HG03097 (cell line): ENCODE results near the gene DENND6B.

ENCODE experiments used
- ATAC-seq: cut with Tn5 transposase; IDR thresholded peaks from one replicate; pipeline ENCODE4 v1.9.1; 2021; ENCODE audit not compliant: unreplicated experiment, low FRiP score

DENND6B gene

DNA sequence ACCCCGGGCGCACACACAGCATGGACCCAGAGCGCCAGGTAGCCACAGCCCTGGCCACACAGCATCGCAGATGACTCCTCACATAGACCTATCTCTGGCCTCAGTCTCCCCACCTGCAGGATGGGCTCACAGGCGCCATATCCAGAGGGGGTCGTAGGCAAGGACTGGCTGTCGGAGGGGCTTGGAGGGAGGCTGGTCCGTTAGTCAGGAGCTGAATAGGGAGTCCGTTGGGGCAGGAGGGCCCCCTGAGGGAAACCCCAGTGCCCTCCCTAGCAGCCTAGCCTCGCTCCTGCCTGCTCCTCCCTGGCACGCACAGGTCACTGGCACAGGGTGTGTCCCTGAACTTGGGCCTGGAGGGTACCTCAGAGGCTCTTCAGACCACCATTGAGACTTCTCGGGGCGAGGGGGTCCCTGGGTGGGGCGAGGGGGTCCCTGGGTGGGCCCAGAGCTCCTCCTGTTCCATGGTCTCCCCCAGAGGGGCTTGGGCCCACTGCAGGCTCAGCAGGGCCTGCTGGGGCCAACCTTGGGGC is 21.4 kb downstream of the DENND6B start:
- no peak for ATAC-seq

GRCh38 chr22:50304528-50305392 is 22.1 kb downstream of the DENND6B start:
- no peak for ATAC-seq

- no peak for ATAC-seq
Measured at GRCh38 chr22:50303848-50304527, 22.8 kb downstream of the DENND6B start.

DNA sequence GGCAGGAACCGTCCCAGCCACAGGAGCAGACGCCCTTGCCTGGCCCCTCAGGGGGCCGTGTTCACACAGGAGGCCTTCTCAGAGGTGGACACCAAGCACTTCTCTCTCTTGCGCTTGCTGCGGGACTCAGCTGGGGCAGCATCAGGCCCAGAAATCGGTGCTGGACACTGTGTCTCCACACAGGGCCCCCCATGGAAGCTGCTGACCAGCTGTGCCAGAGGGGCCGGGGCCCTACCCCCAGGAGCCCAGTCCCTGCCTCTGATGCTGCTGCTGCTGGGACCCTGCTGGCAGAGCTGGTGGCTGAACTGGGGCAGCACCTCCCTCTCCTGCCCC is 23.3 kb downstream of the DENND6B start:
- ATAC-seq, result no peak

GRCh38 chr22:50302564-50302963 is 24.2 kb downstream of the DENND6B start:
- no peak for ATAC-seq

- no peak for ATAC-seq
Measured at GRCh38 chr22:50302041-50302541, 24.7 kb downstream of the DENND6B start.

DNA sequence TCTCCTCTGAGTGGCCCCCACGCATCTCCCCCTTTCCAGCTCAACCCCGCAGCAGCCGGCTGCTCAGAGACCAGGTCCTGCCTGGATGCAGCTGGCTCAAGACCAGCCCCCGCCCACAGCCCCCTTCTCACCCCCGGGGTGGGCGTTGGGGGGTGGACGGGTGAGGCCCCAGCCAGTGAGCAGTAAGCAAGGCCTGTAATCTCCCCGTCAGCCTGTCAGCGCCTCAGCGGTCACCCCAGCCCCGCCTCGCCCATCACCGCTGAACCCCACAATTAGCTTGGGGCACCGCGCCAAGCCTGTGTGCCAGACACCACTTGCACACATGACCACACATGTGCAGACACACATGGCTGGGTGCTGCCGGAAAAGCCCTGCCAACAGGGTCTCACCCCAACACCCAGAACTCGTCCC is 25.2 kb downstream of the DENND6B start:
- no peak for ATAC-seq

DNA sequence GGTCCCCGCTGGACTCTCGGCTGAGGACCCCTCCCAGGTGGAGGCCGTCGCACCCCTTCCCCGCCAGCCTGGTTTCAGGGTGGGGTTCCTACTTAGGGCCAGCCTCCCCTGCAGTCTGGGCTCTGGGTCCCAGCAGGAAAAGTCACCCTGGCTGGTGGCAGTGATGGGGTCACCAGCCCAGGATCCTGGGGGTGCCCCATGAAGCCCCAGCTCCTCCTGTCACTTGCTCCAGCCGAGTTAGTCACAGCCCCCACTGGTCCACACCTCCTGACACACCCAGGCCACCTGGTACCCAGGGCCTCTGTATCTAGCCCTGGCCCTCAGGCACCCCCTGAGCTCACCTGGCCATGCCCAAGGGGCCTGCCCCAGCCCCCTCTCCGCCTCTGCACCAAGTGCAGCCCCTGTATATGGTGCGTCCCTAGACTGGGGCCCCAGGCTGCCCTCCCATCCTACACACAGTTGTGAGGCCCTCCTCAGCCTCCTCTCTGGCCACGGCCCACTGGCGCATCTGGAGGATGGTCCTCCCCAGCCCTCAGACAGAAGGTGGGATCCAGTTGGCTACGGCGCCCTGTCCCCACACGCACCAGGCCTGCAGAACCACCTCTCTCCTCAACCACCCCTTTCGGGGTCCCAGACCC is 26.1 kb downstream of the DENND6B start:
- ATAC-seq, result no peak

GRCh38 chr22:50299785-50300619 is 26.8 kb downstream of the DENND6B start:
- no peak for ATAC-seq

GRCh38 chr22:50298937-50299784 is 27.7 kb downstream of the DENND6B start:
- no peak for ATAC-seq

- no peak for ATAC-seq
Measured at GRCh38 chr22:50298266-50298637, 28.6 kb downstream of the DENND6B start.

GRCh38 chr22:50297510-50298265 is 29.1 kb downstream of the DENND6B start:
- ATAC-seq, result no peak

- ATAC-seq, result no peak
Measured at GRCh38 chr22:50296658-50297490, 29.9 kb downstream of the DENND6B start.

GRCh38 chr22:50294319-50294656 is 32.5 kb downstream of the DENND6B start:
- ATAC-seq, result no peak

GRCh38 chr22:50293441-50294318 is 33.1 kb downstream of the DENND6B start:
- ATAC-seq, result no peak

DNA sequence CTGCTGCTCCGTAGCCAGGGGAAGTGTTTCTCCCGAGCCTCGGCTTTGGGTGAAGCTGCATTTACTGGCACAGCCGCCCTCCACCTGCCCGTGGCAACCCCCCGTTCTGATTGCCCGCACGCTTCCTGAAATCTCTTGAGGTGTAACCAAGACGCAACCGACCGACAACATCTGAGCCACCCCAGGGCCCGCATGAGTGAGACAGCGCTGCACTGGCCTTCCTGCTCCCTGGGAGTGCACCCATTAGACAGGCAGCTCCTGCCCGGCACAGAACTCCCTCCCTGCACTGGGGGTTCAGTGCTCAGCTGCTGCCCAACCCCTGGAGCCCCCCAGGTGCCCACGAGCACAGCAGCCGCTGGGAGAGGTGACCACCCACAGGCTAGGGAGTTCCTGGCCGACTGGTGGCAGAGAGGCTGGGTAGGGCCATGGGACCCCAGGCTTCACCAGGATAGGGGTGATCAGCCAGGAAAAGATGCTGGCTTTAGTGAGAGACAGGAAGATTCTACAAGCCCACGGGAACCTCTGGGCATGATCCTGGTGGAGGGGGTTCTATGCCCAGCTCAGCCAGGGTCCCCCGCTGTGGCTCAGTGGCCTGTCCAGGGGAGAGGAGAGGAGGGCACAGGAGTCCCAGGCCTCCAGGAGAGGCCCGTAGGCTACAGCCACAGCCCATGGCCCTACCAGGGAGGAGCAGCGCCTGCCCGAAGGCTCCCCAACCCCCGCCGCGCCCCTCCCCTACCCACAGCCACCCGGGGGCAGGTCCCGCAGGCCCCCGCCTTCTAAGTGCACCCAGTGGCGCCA is 34.0 kb downstream of the DENND6B start:
- ATAC-seq, result no peak
